ENCODE data around the gene ADPGK. TPM values are rescaled to one million over a fixed set of nuclear protein-coding genes. Genes with fewer than 3 reads are reported as not detected.

Gene ADPGK
- total and polyA plus RNA-seq, 8 donors, result 11.9 to 338 (median 69.7) TPM

- 92 to 100% (median 94%) methylated on average over 5 of the region's 5 CpGs for WGBS, 5 donors
- DNase-seq, result no peak
- intact Hi-C loops (cut with DNase I; ENCODE audit: low total_unique reads), result no loop called here
- no peak for TF ChIP-seq POLR2AphosphoS5 (IDR thresholded peaks at IDR 0.05)
- TF ChIP-seq CTCF (IDR thresholded peaks at IDR 0.05), result no peak
- TF ChIP-seq POLR2A (IDR thresholded peaks at IDR 0.05), result no peak
- no peak for TF ChIP-seq EP300 (IDR thresholded peaks at IDR 0.05)
- peaks cover 21 to 100% (median 97%) of the 10 kb centered on the region in 4 donors for H3K36me3 ChIP-seq
- H3K4me3 ChIP-seq, result no peak overlapping the region
- H3K4me1 ChIP-seq, result no peaks in the 10 kb centered on the region
- no peaks in the 10 kb centered on the region for H3K9me3 ChIP-seq
- no peak overlapping the region for H3K27ac ChIP-seq
- H3K27me3 ChIP-seq, result no peaks in the 10 kb centered on the region
These were observed 22.8 kb downstream of the ADPGK start for GRCh38 chr15:72760590-72761260.

- no peaks in the 10 kb centered on the region for H3K27me3 ChIP-seq
- no peak overlapping the region for H3K4me3 ChIP-seq
- intact Hi-C loops (cut with DNase I; ENCODE audit: low total_unique reads), result no loop called here
- H3K36me3 ChIP-seq, result peaks cover 35 to 100% (median 98%) of the 10 kb centered on the region in 4 donors
- H3K27ac ChIP-seq, result no peak overlapping the region
- no peaks in the 10 kb centered on the region for H3K4me1 ChIP-seq
- no peaks in the 10 kb centered on the region for H3K9me3 ChIP-seq
- DNase-seq, result no peak
- TF ChIP-seq CTCF (IDR thresholded peaks at IDR 0.05) (no peak), POLR2AphosphoS5 (IDR thresholded peaks at IDR 0.05) (no peak), POLR2A (IDR thresholded peaks at IDR 0.05) (no peak), EP300 (IDR thresholded peaks at IDR 0.05) (no peak)
- WGBS, 5 donors, result 64 to 88% (median 83%) methylated on average over 3 of the region's 3 CpGs
These were observed 25.4 kb downstream of the ADPGK start for GRCh38 chr15:72758182-72758581.

GRCh38 chr15:72754096-72754495 is 29.5 kb downstream of the ADPGK start:
- no peak overlapping the region for H3K4me3 ChIP-seq
- H3K9me3 ChIP-seq, result no peaks in the 10 kb centered on the region
- 93 to 96% (median 94%) methylated on average over 6 of the region's 6 CpGs for WGBS, 5 donors
- peaks cover 0 to 15% (median 4%) of the 10 kb centered on the region in 4 donors for H3K4me1 ChIP-seq
- no peak overlapping the region for H3K27ac ChIP-seq
- H3K27me3 ChIP-seq, result no peaks in the 10 kb centered on the region
- DNase-seq, result no peak
- no peak for TF ChIP-seq POLR2A (IDR thresholded peaks at IDR 0.05)
- intact Hi-C loops (cut with DNase I; ENCODE audit: low total_unique reads), result no loop called here
- peaks cover 33 to 95% (median 95%) of the 10 kb centered on the region in 4 donors for H3K36me3 ChIP-seq

- H3K27me3 ChIP-seq, result no peaks in the 10 kb centered on the region
- H3K36me3 ChIP-seq, result peaks cover 33 to 82% (median 75%) of the 10 kb centered on the region in 4 donors
- DNase-seq, result peak in 1 of 2 donors; percentile 10
- H3K9me3 ChIP-seq, result no peaks in the 10 kb centered on the region
- no peak overlapping the region for H3K27ac ChIP-seq
- peaks cover 0 to 15% (median 4%) of the 10 kb centered on the region in 4 donors for H3K4me1 ChIP-seq
- no peak overlapping the region for H3K4me3 ChIP-seq
- TF ChIP-seq EP300 (IDR thresholded peaks at IDR 0.05), result no peak
- TF ChIP-seq POLR2A (IDR thresholded peaks at IDR 0.05), result no peak
- no peak for TF ChIP-seq CTCF (IDR thresholded peaks at IDR 0.05)
- no peak for TF ChIP-seq POLR2AphosphoS5 (IDR thresholded peaks at IDR 0.05)
- intact Hi-C loops (cut with DNase I; ENCODE audit: low total_unique reads), result no loop called here
- WGBS, 5 donors, result 51 to 70% (median 63%) methylated on average over 9 of the region's 9 CpGs
These were observed 31.7 kb downstream of the ADPGK start for GRCh38 chr15:72751751-72752455.
